WTC11 (cell line): ENCODE results near the gene PAX4. TPM values are rescaled to one million over a fixed set of nuclear protein-coding genes. Genes with fewer than 3 reads are reported as not detected.
A peak's percentile ranks its signal among the peaks of the same experiment; 100 is the strongest.

Experiments used
- ARID4B ChIP-seq: sonication (generic); formaldehyde crosslinking; IDR thresholded peaks from 2 replicates; pipeline ENCODE4 v1.8.0; 2023; ENCODE audit warnings: missing genetic modification reagents, mild to moderate bottlenecking, borderline replicate concordance
- CTCF ChIP-seq: fragments of 200-600 bp; IDR thresholded peaks from 2 replicates; pipeline ENCODE4 v1.8.0; 2022; ENCODE audit warnings: antibody characterized with exemption
- FOXP1 ChIP-seq: sonication (generic); formaldehyde crosslinking; IDR thresholded peaks from 2 replicates; pipeline ENCODE4 v1.8.0; 2022; ENCODE audit warnings: missing genetic modification reagents, mild to moderate bottlenecking, moderate library complexity, borderline replicate concordance
- FOXP4 ChIP-seq: sonication (generic); formaldehyde crosslinking; IDR thresholded peaks from 2 replicates; pipeline ENCODE4 v1.8.0; 2022; ENCODE audit warnings: mild to moderate bottlenecking, missing genetic modification reagents
- IRF2 ChIP-seq: sonication (generic); formaldehyde crosslinking; IDR thresholded peaks from 2 replicates; pipeline ENCODE4 v1.8.0; 2022; ENCODE audit warnings: low read depth, missing genetic modification reagents, borderline replicate concordance
- KAT7 ChIP-seq: sonication (generic); formaldehyde crosslinking; IDR thresholded peaks from 2 replicates; pipeline ENCODE4 v1.8.1; 2023; ENCODE audit warnings: missing genetic modification reagents, mild to moderate bottlenecking, borderline replicate concordance
- MAX ChIP-seq: sonication (generic); formaldehyde crosslinking; IDR thresholded peaks from 2 replicates; pipeline ENCODE4 v1.8.0; 2022; ENCODE audit warnings: mild to moderate bottlenecking, missing genetic modification reagents
- MYBL2 ChIP-seq: sonication (generic); formaldehyde crosslinking; IDR thresholded peaks from 2 replicates; pipeline ENCODE4 v1.8.1; 2023; ENCODE audit warnings: mild to moderate bottlenecking, moderate library complexity, missing genetic modification reagents
- NR3C1 ChIP-seq: sonication (generic); formaldehyde crosslinking; conservative IDR thresholded peaks from 2 replicates; pipeline ENCODE4 v1.8.1; 2023; ENCODE audit warnings: low read depth, mild to moderate bottlenecking, missing genetic modification reagents
- PREB ChIP-seq: sonication (generic); formaldehyde crosslinking; IDR thresholded peaks from 2 replicates; pipeline ENCODE4 v1.8.1; 2022; ENCODE audit warnings: mild to moderate bottlenecking, missing genetic modification reagents, moderate library complexity, borderline replicate concordance
- USF2 ChIP-seq: sonication (generic); formaldehyde crosslinking; IDR thresholded peaks from 2 replicates; pipeline ENCODE4 v1.8.1; 2023; ENCODE audit warnings: mild to moderate bottlenecking, missing genetic modification reagents, moderate library complexity
- ZNF281 ChIP-seq: sonication (generic); formaldehyde crosslinking; IDR thresholded peaks from 2 replicates; pipeline ENCODE4 v1.8.0; 2023; ENCODE audit warnings: mild to moderate bottlenecking, missing genetic modification reagents
- ZNF423 ChIP-seq: fragments of 250-450 bp; sonication (Bioruptor Pico); IDR thresholded peaks from 2 replicates; pipeline ENCODE4 v2.1.2; 2022; ENCODE audit warnings: mild to moderate bottlenecking, moderate library complexity
- ZNF425 ChIP-seq: fragments of 250-450 bp; sonication (Bioruptor Pico); conservative IDR thresholded peaks from 2 replicates; pipeline ENCODE4 v1.9.0; 2021; ENCODE audit warnings: mild to moderate bottlenecking
- ZSCAN18 ChIP-seq: fragments of 250-450 bp; sonication (Bioruptor Pico); IDR thresholded peaks from 2 replicates; pipeline ENCODE4 v2.1.2; 2022; ENCODE audit warnings: mild to moderate bottlenecking, moderate library complexity
- total RNA-seq: library from RNA; stranded (reverse); gene quantifications from 3 replicates; pipeline ENCODE4 v1.2.3, GENCODE V29; 2021

Gene PAX4
- total RNA-seq, 1 experiment from 2014 or later = not detected

- no peak for TF ChIP-seq ZNF425
- no peak for TF ChIP-seq ZNF423 (CRISPR knock-in tag)
- TF ChIP-seq FOXP1 (CRISPR knock-in tag) = no peak
- TF ChIP-seq MYBL2 (CRISPR knock-in tag) = no peak
- no peak for TF ChIP-seq ZNF281 (CRISPR knock-in tag)
- 0 out of 2 replicates have a peak, but pooled peaks have one; percentile 8 for TF ChIP-seq USF2 (CRISPR knock-in tag)
- no peak for TF ChIP-seq ZSCAN18 (CRISPR knock-in tag)
- TF ChIP-seq PREB (CRISPR knock-in tag) = no peak
- peak; percentile 20; the same call in 1 of the 2 replicates for TF ChIP-seq MAX (CRISPR knock-in tag)
- TF ChIP-seq NR3C1 = no peak
- 0 out of 2 replicates have a peak, but pooled peaks have one; percentile 46 for TF ChIP-seq ARID4B (CRISPR knock-in tag)
- TF ChIP-seq KAT7 (CRISPR knock-in tag) = 0 out of 2 replicates have a peak, but pooled peaks have one; percentile 27
- no peak for TF ChIP-seq CTCF
- 0 out of 2 replicates have a peak, but pooled peaks have one; percentile 17 for TF ChIP-seq FOXP4 (CRISPR knock-in tag)
- TF ChIP-seq IRF2 = no peak
- TF ChIP-seq, all 79 proteins: peak for 5
Observed at GRCh38 chr7:127619681-127620405, 1.9 kb upstream of the PAX4 start (continued).
